IMR-90 (cell line): ENCODE data around the gene VILL. TPM values are rescaled to one million over a fixed set of nuclear protein-coding genes. Genes with fewer than 3 reads are reported as not detected.

Experiments used
- ATAC-seq: fragments of 200-7000 bp; cut with Tn5 transposase; 2 replicates; pipeline ENCODE4 v1.9.1; 2020; ENCODE audit warnings: low read depth, mild to moderate bottlenecking, moderate library complexity
- BruUV-seq: library from RNA; stranded (reverse); fragments of 400-500 nt; replicated peaks from 2 replicates; lab custom pipeline; 2021; lab: Mats Ljungman, UMichigan
- CTCF ChIA-PET: fragments of 300-600 bp; formaldehyde crosslinking; extraction: SDS; loops from one replicate; lab custom pipeline; 2021; ENCODE audit warnings: antibody characterized with exemption; lab: Yijun Ruan, JAX
- POLR2A ChIA-PET: fragments of 300-600 bp; sonication (Branson Sonifier 250); formaldehyde crosslinking; loops from one replicate; lab custom pipeline; 2022; ENCODE audit warnings: antibody characterized with exemption; ENCODE audit not compliant: unreplicated experiment; lab: Charles Lee
- DNase-seq: peaks from one replicate; pipeline ENCODE4 v3.0.0; 2013
- H2AFZ ChIP-seq: replicated peaks from 2 replicates; pipeline ENCODE3; 2013; ENCODE audit warnings: low read length, mild to moderate bottlenecking; ENCODE audit not compliant: poor library complexity
- H2AK5ac ChIP-seq: 2 replicates; pipeline ENCODE4 v1.6.1; 2013; ENCODE audit warnings: low read depth, low read length, inconsistent platforms
- H2AK9ac ChIP-seq: replicated peaks from 2 replicates; pipeline ENCODE3; 2013; ENCODE audit warnings: mild to moderate bottlenecking, low read depth, low read length, moderate library complexity; ENCODE audit not compliant: poor library complexity
- H2BK120ac ChIP-seq: 2 replicates; pipeline ENCODE4 v1.6.1; 2013; ENCODE audit warnings: low read depth, low read length, inconsistent platforms
- H2BK15ac ChIP-seq: 3 replicates; pipeline ENCODE4 v1.6.1; 2013; ENCODE audit warnings: low read depth, low read length, inconsistent platforms
- H2BK20ac ChIP-seq: 2 replicates; pipeline ENCODE4 v1.6.1; 2013; ENCODE audit warnings: low read depth, mild to moderate bottlenecking, inconsistent platforms, low read length, moderate library complexity
- H2BK5ac ChIP-seq: 2 replicates; pipeline ENCODE4 v1.6.1; 2013; ENCODE audit warnings: mild to moderate bottlenecking, low read depth, low read length, inconsistent platforms; ENCODE audit not compliant: poor library complexity, severe bottlenecking
- H3K14ac ChIP-seq: replicated peaks from 2 replicates; pipeline ENCODE4 v1.6.1; 2013; ENCODE audit warnings: low read depth, low read length, inconsistent platforms
- H3K18ac ChIP-seq: 2 replicates; pipeline ENCODE4 v1.6.1; 2013; ENCODE audit warnings: low read depth, low read length, control low read depth
- H3K23ac ChIP-seq: 2 replicates; pipeline ENCODE4 v1.6.1; 2013; ENCODE audit warnings: low read depth, low read length, inconsistent platforms
- H3K27ac ChIP-seq: 2 replicates; pipeline ENCODE4 v1.5.1; 2013; ENCODE audit warnings: mild to moderate bottlenecking, control low read depth, low read length; ENCODE audit not compliant: insufficient read depth
- H3K27me3 ChIP-seq: 2 replicates; pipeline ENCODE4 v1.6.1; 2013; ENCODE audit warnings: low read length; ENCODE audit not compliant: control insufficient read depth, insufficient read depth
- H3K36me3 ChIP-seq: 2 replicates; pipeline ENCODE4 v1.6.1; 2013; ENCODE audit warnings: low read length, mixed read lengths; ENCODE audit not compliant: control insufficient read depth, insufficient read depth
- H3K4ac ChIP-seq: 2 replicates; pipeline ENCODE4 v1.6.1; 2013; ENCODE audit warnings: low read depth, low read length, inconsistent platforms
- H3K4me1 ChIP-seq: 2 replicates; pipeline ENCODE4 v1.6.1; 2013; ENCODE audit warnings: low read length, mixed read lengths; ENCODE audit not compliant: control insufficient read depth, insufficient read depth
- H3K4me2 ChIP-seq: 2 replicates; pipeline ENCODE4 v1.6.1; 2013; ENCODE audit warnings: low read depth, mild to moderate bottlenecking, control low read depth, low read length, moderate library complexity
- H3K4me3 ChIP-seq: 2 replicates; pipeline ENCODE4 v1.5.1; 2013; ENCODE audit warnings: low read depth, mild to moderate bottlenecking, control low read depth, low read length, moderate library complexity; ENCODE audit not compliant: insufficient read depth
- H3K56ac ChIP-seq: 2 replicates; pipeline ENCODE4 v1.6.1; 2013; ENCODE audit warnings: low read length, inconsistent platforms; ENCODE audit not compliant: insufficient read depth; ENCODE audit errors: extremely low read depth
- H3K79me1 ChIP-seq, 2 experiments: 2 replicates each; pipeline ENCODE4 v1.6.1; 2013; ENCODE audit warnings: low read length in 2 of 2, inconsistent platforms in 1 of 2, low read depth in 1 of 2
- H3K9ac ChIP-seq: 2 replicates; pipeline ENCODE4 v1.6.1; 2013; ENCODE audit warnings: low read depth, low read length, control low read depth
- H3K9me1 ChIP-seq: 2 replicates; pipeline ENCODE4 v1.6.1; 2013; ENCODE audit warnings: low read length, inconsistent platforms; ENCODE audit not compliant: insufficient read depth
- H3K9me3 ChIP-seq: 2 replicates; pipeline ENCODE4 v1.6.1; 2013; ENCODE audit warnings: low read length; ENCODE audit not compliant: control insufficient read depth, insufficient read depth
- H4K20me1 ChIP-seq: 2 replicates; pipeline ENCODE4 v1.6.1; 2013; ENCODE audit warnings: low read length, inconsistent platforms; ENCODE audit not compliant: insufficient read depth
- H4K5ac ChIP-seq: 2 replicates; pipeline ENCODE4 v1.6.1; 2013; ENCODE audit warnings: mild to moderate bottlenecking, low read depth, low read length, control low read depth
- H4K8ac ChIP-seq, 2 experiments: 2 replicates each; pipeline ENCODE4 v1.6.1; 2013; ENCODE audit warnings: low read depth in 2 of 2, low read length in 2 of 2, control low read depth in 1 of 2, inconsistent platforms in 1 of 2
- H4K91ac ChIP-seq: 2 replicates; pipeline ENCODE4 v1.6.1; 2013; ENCODE audit warnings: low read depth, low read length, inconsistent platforms; ENCODE audit not compliant: insufficient read depth
- CHD1 ChIP-seq: IDR thresholded peaks from 2 replicates; pipeline ENCODE4 v1.6.1; 2012; ENCODE audit warnings: low read depth, low read length, improper control_type of control experiment
- MAFK ChIP-seq: IDR thresholded peaks from 2 replicates; pipeline ENCODE4 v1.6.1; 2012; ENCODE audit warnings: low read depth, low read length, improper control_type of control experiment
- MAZ ChIP-seq: IDR thresholded peaks from 2 replicates; pipeline ENCODE4 v1.6.1; 2012; ENCODE audit warnings: low read depth, mild to moderate bottlenecking, low read length, improper control_type of control experiment, moderate library complexity, borderline replicate concordance
- MXI1 ChIP-seq: IDR thresholded peaks from 2 replicates; pipeline ENCODE4 v1.6.1; 2012; ENCODE audit warnings: low read depth, mild to moderate bottlenecking, low read length, moderate library complexity, borderline replicate concordance
- NFE2L2 ChIP-seq: fragments of 150-350 bp; IDR thresholded peaks from 2 replicates; pipeline ENCODE4 v1.6.1; 2016; ENCODE audit warnings: low read depth, mild to moderate bottlenecking, low read length
- POLR2A ChIP-seq: IDR thresholded peaks from 2 replicates; pipeline ENCODE4 v1.6.1; 2012; ENCODE audit warnings: mild to moderate bottlenecking, low read depth, low read length
- RAD21 ChIP-seq: IDR thresholded peaks from 2 replicates; pipeline ENCODE4 v1.6.1; 2012; ENCODE audit warnings: low read length, improper control_type of control experiment
- RCOR1 ChIP-seq: IDR thresholded peaks from 2 replicates; pipeline ENCODE4 v1.6.1; 2012; ENCODE audit warnings: mild to moderate bottlenecking, low read length, improper control_type of control experiment; ENCODE audit not compliant: insufficient replicate concordance
- RFX5 ChIP-seq: IDR thresholded peaks from 2 replicates; pipeline ENCODE4 v1.8.0; 2012; ENCODE audit warnings: low read depth, mild to moderate bottlenecking, low read length, moderate library complexity
- SMC3 ChIP-seq: fragments of 150-350 bp; IDR thresholded peaks from 2 replicates; pipeline ENCODE4 v1.6.1; 2016; ENCODE audit warnings: low read depth, mild to moderate bottlenecking, antibody characterized with exemption, low read length, moderate library complexity
- USF2 ChIP-seq: fragments of 150-350 bp; IDR thresholded peaks from 2 replicates; pipeline ENCODE4 v1.6.1; 2017; ENCODE audit warnings: mild to moderate bottlenecking, antibody characterized with exemption, low read length, low read depth
- WGBS, 2 experiments: methylation state at CpG; one replicate each; pipeline versions ENCODE4 v1.1.5 to v1.1.7; 2013; ENCODE audit warnings: missing lambda C conversion rate in 2 of 2; ENCODE audit not compliant: insufficient read length in 1 of 2; ENCODE audit errors: extremely low coverage in 2 of 2; 5-methylcytosine and 5-hydroxymethylcytosine counted together
- dilution Hi-C: fragments of 300-500 bp; cut with HindIII; formaldehyde crosslinking; loops from one replicate; pipeline ENCODE4 v1.14.3; 2018; ENCODE audit warnings: low sequenced_read_pairs; ENCODE audit not compliant: unreplicated experiment
- in situ Hi-C: fragments of 300-500 bp; cut with MboI; formaldehyde crosslinking; loops from 3 replicates; pipeline ENCODE4 v1.14.3; 2019; ENCODE audit warnings: low sequenced_read_pairs, inconsistent platforms, mixed read lengths
- intact Hi-C: fragments of 100-400 bp; cut with micrococcal nuclease; formaldehyde crosslinking; loops from 2 replicates; pipeline ENCODE4 v1.10.0; 2022
- polyA plus RNA-seq, 3 experiments: library from polyadenylated mRNA; depleted of rRNA; stranded (reverse); fragments of >200 nt; gene quantifications; 2 replicates each; pipeline ENCODE4 v1.2.3, GENCODE V29; 2012; ENCODE audit warnings: low replicate concordance in 1 of 3
- total RNA-seq: library from RNA; depleted of rRNA; stranded (reverse); fragments of >200 nt; gene quantifications from 2 replicates; pipeline ENCODE4 v1.2.3, GENCODE V29; 2012
- TF ChIP-seq, protein P1 (sequence below): fragments of 150-350 bp; IDR thresholded peaks from 2 replicates; pipeline ENCODE4 v1.6.1; 2016; ENCODE audit warnings: low read depth, mild to moderate bottlenecking, low read length, moderate library complexity, borderline replicate concordance

The VILL gene
- total and polyA plus RNA-seq, 2 of the 4 experiments (the other 2 are of a cell fraction), result 2.3 to 4.7 TPM

- peak overlapping the region; percentile 76 for H2AK5ac ChIP-seq
- no TSS peak for BruUV-seq
- peak overlapping the region; percentile 89 for H3K18ac ChIP-seq
- H3K36me3 ChIP-seq, result no peaks in the 10 kb centered on the region
- peak overlapping the region; percentile 73 for H4K91ac ChIP-seq
- peak overlapping the region; percentile 97 for H4K5ac ChIP-seq
- peak overlapping the region; percentile 49; the same call in 1 of the 2 replicates for H2BK120ac ChIP-seq
- H3K9me1 ChIP-seq, result no peaks in the 10 kb centered on the region; the same call in 1 of the 2 replicates
- H3K4me2 ChIP-seq, result peak overlapping the region; percentile 99
- H3K56ac ChIP-seq, result no peak overlapping the region
- no peak overlapping the region for H2BK5ac ChIP-seq
- H3K79me1 ChIP-seq, result peaks cover 3 to 8% of the 10 kb centered on the region in 2 experiments; a peak in 1 of 4 replicates
- in situ Hi-C loops (no loop called here), dilution Hi-C loops (no loop called here), intact Hi-C loops (no loop called here)
- peak overlapping the region; percentile 3 for H3K9ac ChIP-seq
- peak overlapping the region; percentile 96 for H2AK9ac ChIP-seq
- peak overlapping the region; percentile 60 for H3K4me3 ChIP-seq
- H2BK20ac ChIP-seq, result no peak overlapping the region
- H3K4ac ChIP-seq, result peak overlapping the region; percentile 94
- H4K8ac ChIP-seq, result peak overlapping the region; percentile 49 to 92; a peak in 3 of 4 replicates
- peaks cover 9% of the 10 kb centered on the region for H3K4me1 ChIP-seq
- peak overlapping the region; percentile 75 for H3K23ac ChIP-seq
- H3K27me3 ChIP-seq, result no peaks in the 10 kb centered on the region
- peak overlapping the region; percentile 3; the same call in 1 of the 2 replicates for H3K27ac ChIP-seq
- H2BK15ac ChIP-seq, result no peak overlapping the region
- DNase-seq, result no peak
- CTCF ChIA-PET, result no interaction called here
- H3K14ac ChIP-seq, result peak overlapping the region; percentile 72
- no peaks in the 10 kb centered on the region for H4K20me1 ChIP-seq
- POLR2A ChIA-PET, result interaction anchor here (0.6 kb wide), 1 partner anchor 10 kb away, joined by 5 read pairs; no protein-coding TSS in a partner anchor
- no peak for ATAC-seq
- TF ChIP-seq RCOR1, result no peak
- TF ChIP-seq SMC3, result no peak
- TF ChIP-seq RFX5, result no peak
- no peak for TF ChIP-seq MXI1
- no peak for TF ChIP-seq CHD1
- no peak for TF ChIP-seq MAZ
- TF ChIP-seq MAFK, result no peak
- TF ChIP-seq, protein P1, sequence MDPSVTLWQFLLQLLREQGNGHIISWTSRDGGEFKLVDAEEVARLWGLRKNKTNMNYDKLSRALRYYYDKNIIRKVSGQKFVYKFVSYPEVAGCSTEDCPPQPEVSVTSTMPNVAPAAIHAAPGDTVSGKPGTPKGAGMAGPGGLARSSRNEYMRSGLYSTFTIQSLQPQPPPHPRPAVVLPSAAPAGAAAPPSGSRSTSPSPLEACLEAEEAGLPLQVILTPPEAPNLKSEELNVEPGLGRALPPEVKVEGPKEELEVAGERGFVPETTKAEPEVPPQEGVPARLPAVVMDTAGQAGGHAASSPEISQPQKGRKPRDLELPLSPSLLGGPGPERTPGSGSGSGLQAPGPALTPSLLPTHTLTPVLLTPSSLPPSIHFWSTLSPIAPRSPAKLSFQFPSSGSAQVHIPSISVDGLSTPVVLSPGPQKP, result no peak
- no peak for TF ChIP-seq NFE2L2
- no peak for TF ChIP-seq USF2
- TF ChIP-seq RAD21, result no peak
- no peak for TF ChIP-seq POLR2A
- H3K9me3 ChIP-seq, result no peaks in the 10 kb centered on the region
- H2AFZ ChIP-seq, result peak overlapping the region; percentile 97
- WGBS, 2 experiments, result 60% methylated on average over 2 of the region's 8 CpGs; no CpG with 5 or more reads in 1 of the 2 experiments
Observed at GRCh38 chr3:38030126-38031021, 39.8 kb downstream of the VILL start.
